DND-41 (cell line): ENCODE results near the gene ENAH.

Experiments used
- EZH2 ChIP-seq: IDR thresholded peaks from 3 replicates; pipeline ENCODE4 v1.6.1; 2012; ENCODE audit warnings: borderline replicate concordance, low read depth, mild to moderate bottlenecking, moderate library complexity, low read length, inconsistent platforms; ENCODE audit not compliant: severe bottlenecking
- TF ChIP-seq, protein P1 (sequence below): IDR thresholded peaks from 2 replicates; pipeline ENCODE4 v1.5.1; 2012; ENCODE audit warnings: borderline replicate concordance, low read length, moderate library complexity, mild to moderate bottlenecking; ENCODE audit not compliant: poor library complexity, severe bottlenecking; ENCODE audit errors: extremely low read depth

DNA sequence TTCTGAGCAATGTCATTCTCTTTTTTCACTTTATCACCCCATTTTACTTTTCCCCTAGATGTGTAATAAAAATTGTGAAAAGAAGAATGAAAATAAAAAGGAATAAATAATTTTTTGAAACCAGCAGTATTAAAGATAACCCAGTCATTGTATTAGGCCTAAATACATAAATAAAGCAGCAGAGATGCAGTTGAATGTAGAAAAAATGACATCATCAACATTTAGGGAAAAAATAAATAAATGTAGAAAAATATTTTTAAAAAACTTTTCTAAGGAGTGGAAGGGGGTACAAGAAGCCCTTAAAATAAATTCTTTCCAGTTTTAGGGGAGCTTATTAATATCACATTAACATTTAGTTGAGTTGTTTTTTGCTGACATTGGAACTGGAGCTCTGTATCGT, 15.3 kb upstream of the ENAH start:
- TF ChIP-seq, protein P1, sequence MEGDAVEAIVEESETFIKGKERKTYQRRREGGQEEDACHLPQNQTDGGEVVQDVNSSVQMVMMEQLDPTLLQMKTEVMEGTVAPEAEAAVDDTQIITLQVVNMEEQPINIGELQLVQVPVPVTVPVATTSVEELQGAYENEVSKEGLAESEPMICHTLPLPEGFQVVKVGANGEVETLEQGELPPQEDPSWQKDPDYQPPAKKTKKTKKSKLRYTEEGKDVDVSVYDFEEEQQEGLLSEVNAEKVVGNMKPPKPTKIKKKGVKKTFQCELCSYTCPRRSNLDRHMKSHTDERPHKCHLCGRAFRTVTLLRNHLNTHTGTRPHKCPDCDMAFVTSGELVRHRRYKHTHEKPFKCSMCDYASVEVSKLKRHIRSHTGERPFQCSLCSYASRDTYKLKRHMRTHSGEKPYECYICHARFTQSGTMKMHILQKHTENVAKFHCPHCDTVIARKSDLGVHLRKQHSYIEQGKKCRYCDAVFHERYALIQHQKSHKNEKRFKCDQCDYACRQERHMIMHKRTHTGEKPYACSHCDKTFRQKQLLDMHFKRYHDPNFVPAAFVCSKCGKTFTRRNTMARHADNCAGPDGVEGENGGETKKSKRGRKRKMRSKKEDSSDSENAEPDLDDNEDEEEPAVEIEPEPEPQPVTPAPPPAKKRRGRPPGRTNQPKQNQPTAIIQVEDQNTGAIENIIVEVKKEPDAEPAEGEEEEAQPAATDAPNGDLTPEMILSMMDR, result no peak
- TF ChIP-seq EZH2, result no peak
